Neural cell (in vitro differentiated cells): ENCODE measurements around the gene TTLL1.

Experiments used
- CTCF ChIP-seq: fragments of 450-650 bp; IDR thresholded peaks from 2 replicates; pipeline ENCODE4 v1.5.1; 2014; ENCODE audit warnings: antibody characterized with exemption, mild to moderate bottlenecking, moderate library complexity; ENCODE audit not compliant: poor library complexity, severe bottlenecking
- EP300 ChIP-seq: fragments of 450-650 bp; conservative IDR thresholded peaks from 2 replicates; pipeline ENCODE4 v1.6.1; 2014; ENCODE audit warnings: antibody characterized with exemption, mild to moderate bottlenecking, moderate library complexity; ENCODE audit not compliant: poor library complexity, severe bottlenecking
- EZH2 ChIP-seq: fragments of 200-600, 300-800 bp; shearing (Covaris generic), sonication (generic); IDR thresholded peaks from 2 replicates; pipeline ENCODE4 v1.6.1; 2014; ENCODE audit warnings: antibody characterized with exemption, low read length, borderline replicate concordance, mild to moderate bottlenecking; ENCODE audit not compliant: insufficient read depth, poor library complexity, severe bottlenecking
- POLR2AphosphoS5 ChIP-seq: IDR thresholded peaks from 2 replicates; pipeline ENCODE4 v1.6.1; 2012

- no peak for TF ChIP-seq CTCF
- no peak for TF ChIP-seq EP300
- no peak for TF ChIP-seq EZH2
- TF ChIP-seq POLR2AphosphoS5: no peak
Observed at GRCh38 chr22:43000441-43001175, 88.6 kb downstream of the TTLL1 start.
